SK-N-SH (cell line): ENCODE measurements around the gene P3H3.

ENCODE experiments used
- CHD2 ChIP-seq: fragments of 150-350 bp; IDR thresholded peaks from 2 replicates; pipeline ENCODE4 v1.6.1; 2018; ENCODE audit warnings: low read length; ENCODE audit not compliant: partially characterized antibody
- CTCF ChIP-seq: fragments of 200-600 bp; sonication (generic); IDR thresholded peaks from 2 replicates; pipeline ENCODE4 v1.6.1; 2017; ENCODE audit warnings: antibody characterized with exemption, mild to moderate bottlenecking, moderate library complexity
- ELF1 ChIP-seq: IDR thresholded peaks from 2 replicates; pipeline ENCODE4 v1.4.0; 2012
- FOXM1 ChIP-seq: IDR thresholded peaks from 2 replicates; pipeline ENCODE4 v1.4.0; 2012; ENCODE audit warnings: low read depth, mild to moderate bottlenecking
- GABPA ChIP-seq: IDR thresholded peaks from 2 replicates; pipeline ENCODE4 v1.4.0; 2012; ENCODE audit warnings: low read depth, mild to moderate bottlenecking
- JUND ChIP-seq: IDR thresholded peaks from 2 replicates; pipeline ENCODE4 v1.4.0; 2012
- MXI1 ChIP-seq: IDR thresholded peaks from 2 replicates; pipeline ENCODE4 v1.6.1; 2012; ENCODE audit warnings: mild to moderate bottlenecking, low read depth, low read length, improper control_type of control experiment
- PBX3 ChIP-seq: IDR thresholded peaks from 2 replicates; pipeline ENCODE4; 2012
- POLR2AphosphoS5 ChIP-seq: IDR thresholded peaks from 2 replicates; pipeline ENCODE4 v1.6.1; 2012; ENCODE audit warnings: low read depth, low read length
- SIN3A ChIP-seq: IDR thresholded peaks from 2 replicates; pipeline ENCODE4 v1.6.1; 2012; ENCODE audit warnings: low read depth, mild to moderate bottlenecking, low read length, moderate library complexity, borderline replicate concordance
- USF1 ChIP-seq: IDR thresholded peaks from 2 replicates; pipeline ENCODE4 v1.4.0; 2012; ENCODE audit warnings: low read depth, borderline replicate concordance
- USF2 ChIP-seq: fragments of 150-350 bp; IDR thresholded peaks from 2 replicates; pipeline ENCODE4 v1.6.1; 2017; ENCODE audit warnings: antibody characterized with exemption, low read length, low read depth, borderline replicate concordance
- YY1 ChIP-seq: IDR thresholded peaks from 2 replicates; pipeline ENCODE4 v1.4.0; 2012; ENCODE audit warnings: low read depth, mild to moderate bottlenecking

GRCh38 chr12:6782119-6782518, 46.1 kb upstream of the P3H3 start:
- TF ChIP-seq FOXM1 (no peak), SIN3A (no peak), GABPA (no peak), MXI1 (no peak), CTCF (no peak), YY1 (no peak), POLR2AphosphoS5 (no peak), CHD2 (no peak), JUND (no peak), ELF1 (no peak), USF1 (no peak), USF2 (no peak), PBX3 (no peak)
